Measurements from ENCODE around the gene TLK1.

GRCh38 chr2:171142398-171142797 lies 18.3 kb downstream of the TLK1 start:
- TF ChIP-seq CTCF (IDR thresholded peaks at IDR 0.05) (no peak), POLR2AphosphoS5 (IDR thresholded peaks at IDR 0.05; ENCODE audit: insufficient read depth in 1 of 2, low read depth in 1 of 2) (no peak)
